ENCODE results near the gene TMEM114. TPM values are rescaled to one million over a fixed set of nuclear protein-coding genes. Genes with fewer than 3 reads are reported as not detected.

Gene TMEM114
- total RNA-seq, 1 experiment from 2014 or later = not detected

- no peaks in the 10 kb centered on the region for H3K27me3 ChIP-seq
- no peaks in the 10 kb centered on the region for H3K9me3 ChIP-seq (replicated peaks)
- H3K27ac ChIP-seq = no peak overlapping the region
- no peak overlapping the region for H3K4me3 ChIP-seq
- DNase-seq = no peak
- H3K36me3 ChIP-seq = no peaks in the 10 kb centered on the region
- H3K4me1 ChIP-seq = no peaks in the 10 kb centered on the region
These were observed 36.3 kb downstream of the TMEM114 start for GRCh38 chr16:8554022-8554421.

GRCh38 chr16:8552487-8553221 lies 37.7 kb downstream of the TMEM114 start:
- Histone ChIP-seq H3K4me1 (no peaks in the 10 kb centered on the region), H3K27ac (no peak overlapping the region), H3K36me3 (no peaks in the 10 kb centered on the region), H3K4me3 (no peak overlapping the region), H3K27me3 (no peaks in the 10 kb centered on the region), H3K9me3 (replicated peaks) (no peaks in the 10 kb centered on the region)
- no peak for DNase-seq

- Histone ChIP-seq H3K27ac (no peak overlapping the region), H3K9me3 (replicated peaks) (no peaks in the 10 kb centered on the region), H3K4me1 (no peaks in the 10 kb centered on the region), H3K36me3 (no peaks in the 10 kb centered on the region), H3K4me3 (no peak overlapping the region), H3K27me3 (no peaks in the 10 kb centered on the region)
- no peak for DNase-seq
These were observed 38.7 kb downstream of the TMEM114 start for GRCh38 chr16:8551388-8552332.

GRCh38 chr16:8550728-8551387 lies 39.5 kb downstream of the TMEM114 start:
- Histone ChIP-seq H3K9me3 (replicated peaks) (no peaks in the 10 kb centered on the region), H3K4me3 (no peak overlapping the region), H3K36me3 (no peaks in the 10 kb centered on the region), H3K27me3 (no peaks in the 10 kb centered on the region), H3K4me1 (no peaks in the 10 kb centered on the region), H3K27ac (no peak overlapping the region)
- DNase-seq = no peak

GRCh38 chr16:8549843-8550412 lies 40.4 kb downstream of the TMEM114 start:
- H3K4me3 ChIP-seq = no peak overlapping the region
- H3K27me3 ChIP-seq = no peaks in the 10 kb centered on the region
- H3K9me3 ChIP-seq (replicated peaks) = no peaks in the 10 kb centered on the region
- no peak overlapping the region for H3K27ac ChIP-seq
- DNase-seq = no peak
- no peaks in the 10 kb centered on the region for H3K36me3 ChIP-seq
- H3K4me1 ChIP-seq = no peaks in the 10 kb centered on the region

- Histone ChIP-seq H3K4me1 (no peaks in the 10 kb centered on the region), H3K36me3 (no peaks in the 10 kb centered on the region), H3K4me3 (no peak overlapping the region), H3K27me3 (no peaks in the 10 kb centered on the region), H3K9me3 (replicated peaks) (no peaks in the 10 kb centered on the region), H3K27ac (no peak overlapping the region)
- no peak for DNase-seq
These were observed 42.1 kb downstream of the TMEM114 start for GRCh38 chr16:8548166-8548565.

GRCh38 chr16:8547762-8548161 lies 42.5 kb downstream of the TMEM114 start:
- no peaks in the 10 kb centered on the region for H3K36me3 ChIP-seq
- no peaks in the 10 kb centered on the region for H3K27me3 ChIP-seq
- no peak for DNase-seq
- H3K4me3 ChIP-seq = no peak overlapping the region
- H3K9me3 ChIP-seq (replicated peaks) = no peaks in the 10 kb centered on the region
- no peak overlapping the region for H3K27ac ChIP-seq
- no peaks in the 10 kb centered on the region for H3K4me1 ChIP-seq

- Histone ChIP-seq H3K9me3 (replicated peaks) (no peaks in the 10 kb centered on the region), H3K4me3 (no peak overlapping the region), H3K27me3 (no peaks in the 10 kb centered on the region), H3K36me3 (no peaks in the 10 kb centered on the region), H3K4me1 (no peaks in the 10 kb centered on the region), H3K27ac (no peak overlapping the region)
- no peak for DNase-seq
These were observed 45.9 kb downstream of the TMEM114 start for GRCh38 chr16:8544406-8544805.

- no peak for DNase-seq
- Histone ChIP-seq H3K4me1 (no peaks in the 10 kb centered on the region), H3K27ac (no peak overlapping the region), H3K4me3 (no peak overlapping the region), H3K27me3 (no peaks in the 10 kb centered on the region), H3K9me3 (replicated peaks) (no peaks in the 10 kb centered on the region), H3K36me3 (no peaks in the 10 kb centered on the region)
These were observed 47.1 kb downstream of the TMEM114 start for GRCh38 chr16:8543258-8543657.

GRCh38 chr16:8542393-8542792 lies 47.9 kb downstream of the TMEM114 start:
- Histone ChIP-seq H3K27me3 (no peaks in the 10 kb centered on the region), H3K9me3 (replicated peaks) (no peaks in the 10 kb centered on the region), H3K27ac (no peak overlapping the region), H3K36me3 (no peaks in the 10 kb centered on the region), H3K4me1 (no peaks in the 10 kb centered on the region), H3K4me3 (no peak overlapping the region)
- DNase-seq = no peak

GRCh38 chr16:8541868-8542267 lies 48.4 kb downstream of the TMEM114 start:
- Histone ChIP-seq H3K4me1 (no peaks in the 10 kb centered on the region), H3K9me3 (replicated peaks) (no peaks in the 10 kb centered on the region), H3K27ac (no peak overlapping the region), H3K27me3 (no peaks in the 10 kb centered on the region), H3K4me3 (no peak overlapping the region), H3K36me3 (no peaks in the 10 kb centered on the region)
- DNase-seq = no peak

- H3K27ac ChIP-seq = no peak overlapping the region
- H3K4me3 ChIP-seq = no peak overlapping the region
- DNase-seq = no peak
- no peaks in the 10 kb centered on the region for H3K27me3 ChIP-seq
- no peaks in the 10 kb centered on the region for H3K4me1 ChIP-seq
- H3K36me3 ChIP-seq = no peaks in the 10 kb centered on the region
- no peaks in the 10 kb centered on the region for H3K9me3 ChIP-seq (replicated peaks)
These were observed 52.5 kb downstream of the TMEM114 start for GRCh38 chr16:8537691-8538342.

- Histone ChIP-seq H3K27me3 (no peaks in the 10 kb centered on the region; the same call in none of the 2 replicates), H3K36me3 (no peaks in the 10 kb centered on the region), H3K9me3 (replicated peaks) (no peaks in the 10 kb centered on the region), H3K27ac (no peak overlapping the region), H3K4me3 (no peak overlapping the region), H3K4me1 (no peaks in the 10 kb centered on the region)
- no peak for DNase-seq
These were observed 56.8 kb downstream of the TMEM114 start for GRCh38 chr16:8533509-8533908.

- Histone ChIP-seq H3K9me3 (replicated peaks) (no peaks in the 10 kb centered on the region), H3K27me3 (no peaks in the 10 kb centered on the region; the same call in none of the 2 replicates), H3K4me3 (no peak overlapping the region), H3K36me3 (no peaks in the 10 kb centered on the region), H3K4me1 (no peaks in the 10 kb centered on the region), H3K27ac (no peak overlapping the region)
- no peak for DNase-seq
These were observed 59.4 kb downstream of the TMEM114 start for GRCh38 chr16:8530752-8531384.

All from SJCRH30 (cell line).